ENCODE measurements around the gene PGAP1.

- TF ChIP-seq CTCF (IDR thresholded peaks at IDR 0.05), result no peak
- TF ChIP-seq POLR2AphosphoS5 (IDR thresholded peaks at IDR 0.05), result no peak
- TF ChIP-seq POLR2A (IDR thresholded peaks at IDR 0.05), result no peak
- no peak for TF ChIP-seq EP300 (IDR thresholded peaks at IDR 0.05)
Observed at GRCh38 chr2:196951973-196952372, 25.5 kb upstream of the PGAP1 start.
